WERI-Rb-1 (cell line): Measurements from ENCODE around the gene SMIM26.
"Not testable (repeated sequence)": the region's sequence is repeated elsewhere in the genome, so short reads cannot be mapped to it uniquely, and the experiment has no call there.

Experiments
- DNase-seq: peaks from one replicate; pipeline ENCODE4 v3.0.0-alpha.2; 2020
- H3K27ac ChIP-seq: fragments of 250-450 bp; sonication (Bioruptor Pico); 2 replicates; pipeline ENCODE4 v1.5.1; 2020; ENCODE audit warnings: mild to moderate bottlenecking, moderate library complexity
- H3K27me3 ChIP-seq: fragments of 250-450 bp; sonication (Bioruptor Pico); 2 replicates; pipeline ENCODE4 v1.5.1; 2021; ENCODE audit warnings: mild to moderate bottlenecking, low read depth, moderate library complexity; ENCODE audit not compliant: insufficient read depth, severe bottlenecking
- H3K36me3 ChIP-seq: fragments of 250-450 bp; sonication (Bioruptor Pico); 2 replicates; pipeline ENCODE4 v1.5.1; 2020; ENCODE audit warnings: mild to moderate bottlenecking, moderate library complexity
- H3K4me3 ChIP-seq: 2 replicates; pipeline ENCODE4 v1.5.1; 2011; ENCODE audit warnings: low read depth, mild to moderate bottlenecking, control low read depth, low read length
- H3K9me3 ChIP-seq: fragments of 250-450 bp; sonication (Bioruptor Pico); 2 replicates; pipeline ENCODE4 v1.5.1; 2021; ENCODE audit warnings: mild to moderate bottlenecking, moderate library complexity; ENCODE audit not compliant: severe bottlenecking
- TF ChIP-seq, protein P1 (sequence below): IDR thresholded peaks from 2 replicates; pipeline ENCODE4 v1.5.1; 2011; ENCODE audit warnings: low read depth, mild to moderate bottlenecking, control low read depth, inconsistent platforms, low read length

SMIM26 gene, protein sequence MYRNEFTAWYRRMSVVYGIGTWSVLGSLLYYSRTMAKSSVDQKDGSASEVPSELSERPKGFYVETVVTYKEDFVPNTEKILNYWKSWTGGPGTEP

DNA sequence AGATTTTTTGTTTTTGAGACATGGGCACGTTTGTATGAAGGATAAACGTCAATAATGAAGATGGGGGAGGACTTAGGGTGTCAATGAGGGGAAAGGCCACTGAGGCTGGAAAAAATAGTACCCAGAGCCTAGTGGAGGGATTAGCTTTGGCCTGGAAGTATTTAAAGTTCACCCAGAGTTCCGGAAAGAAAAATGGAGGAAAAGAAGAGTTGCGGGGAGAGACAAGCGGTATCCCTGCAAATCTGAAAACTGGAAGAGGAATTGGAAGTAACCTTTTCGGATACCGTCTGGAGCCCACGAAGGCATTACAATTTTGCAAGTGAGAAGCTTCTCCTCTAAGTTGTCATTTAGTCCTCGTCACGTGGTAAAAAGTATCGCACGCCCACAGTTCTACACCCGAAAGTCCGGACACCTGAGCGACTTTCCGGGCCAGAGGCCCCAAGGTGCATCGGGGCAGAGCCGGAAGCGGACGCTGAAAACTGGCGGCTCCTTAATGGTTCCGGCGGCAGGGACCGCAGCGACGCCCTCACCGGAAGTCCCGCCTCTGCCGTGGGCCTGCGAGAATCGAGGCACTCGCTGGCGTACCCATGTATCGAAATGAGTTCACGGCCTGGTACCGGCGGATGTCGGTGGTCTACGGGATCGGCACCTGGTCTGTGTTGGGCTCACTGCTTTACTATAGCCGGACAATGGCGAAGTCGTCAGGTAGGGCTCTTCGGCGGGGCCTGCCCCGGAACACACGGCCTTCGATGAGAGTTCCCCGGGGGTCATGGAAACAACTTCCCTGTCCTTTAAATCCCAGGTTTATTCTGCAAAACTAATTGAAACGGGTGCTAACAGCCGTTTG lies at the start of gene SMIM26:
Gene SMIM26 (plus strand): TSS at position 541 of the 847 bp plus-strand sequence. CDS start 47 bp downstream, at position 588.
- peak within 1 kb of the TSS; percentile 68 for H3K27ac ChIP-seq
- no peaks in the 10 kb centered on the region for H3K27me3 ChIP-seq
- DNase-seq: peak; percentile 93

GRCh38 chr20:18522066-18522465 lies 45.2 kb upstream of the SMIM26 start:
- DNase-seq, H3K27me3 ChIP-seq, H3K27ac ChIP-seq, H3K9me3 ChIP-seq, H3K4me3 ChIP-seq: not testable (repeated sequence)
- peaks cover 32% of the 10 kb centered on the region for H3K36me3 ChIP-seq

More for the DNA sequence above, at the start of gene SMIM26:
- Histone ChIP-seq H3K4me3 (peak within 1 kb of the TSS; percentile 62), H3K36me3 (peaks cover 13% of the 10 kb centered on the region), H3K9me3 (no peaks in the 10 kb centered on the region)
- TF ChIP-seq, protein P1, sequence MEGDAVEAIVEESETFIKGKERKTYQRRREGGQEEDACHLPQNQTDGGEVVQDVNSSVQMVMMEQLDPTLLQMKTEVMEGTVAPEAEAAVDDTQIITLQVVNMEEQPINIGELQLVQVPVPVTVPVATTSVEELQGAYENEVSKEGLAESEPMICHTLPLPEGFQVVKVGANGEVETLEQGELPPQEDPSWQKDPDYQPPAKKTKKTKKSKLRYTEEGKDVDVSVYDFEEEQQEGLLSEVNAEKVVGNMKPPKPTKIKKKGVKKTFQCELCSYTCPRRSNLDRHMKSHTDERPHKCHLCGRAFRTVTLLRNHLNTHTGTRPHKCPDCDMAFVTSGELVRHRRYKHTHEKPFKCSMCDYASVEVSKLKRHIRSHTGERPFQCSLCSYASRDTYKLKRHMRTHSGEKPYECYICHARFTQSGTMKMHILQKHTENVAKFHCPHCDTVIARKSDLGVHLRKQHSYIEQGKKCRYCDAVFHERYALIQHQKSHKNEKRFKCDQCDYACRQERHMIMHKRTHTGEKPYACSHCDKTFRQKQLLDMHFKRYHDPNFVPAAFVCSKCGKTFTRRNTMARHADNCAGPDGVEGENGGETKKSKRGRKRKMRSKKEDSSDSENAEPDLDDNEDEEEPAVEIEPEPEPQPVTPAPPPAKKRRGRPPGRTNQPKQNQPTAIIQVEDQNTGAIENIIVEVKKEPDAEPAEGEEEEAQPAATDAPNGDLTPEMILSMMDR: no peak

DNA sequence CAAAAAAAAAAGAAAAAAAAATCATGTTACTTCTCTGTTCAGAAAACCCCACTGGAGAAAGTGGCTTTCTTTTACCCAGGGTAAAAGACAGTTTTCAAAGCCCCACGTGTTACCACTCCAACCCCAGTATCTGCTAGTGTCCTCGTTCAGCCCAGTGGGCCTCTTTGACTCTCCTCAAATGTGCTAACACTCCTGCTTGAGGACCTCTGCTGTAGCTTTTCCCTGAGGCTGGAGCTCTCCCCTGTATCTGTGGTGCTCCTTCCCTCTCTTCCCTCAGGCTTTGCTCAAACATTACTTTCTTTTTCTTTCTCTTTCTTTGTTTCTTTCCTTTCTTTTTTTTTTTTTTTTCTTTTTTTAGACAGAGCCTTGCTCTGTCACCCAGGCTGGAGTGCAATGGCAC lies 44.2 kb upstream of the SMIM26 start:
- Histone ChIP-seq H3K36me3 (peaks cover 42% of the 10 kb centered on the region), H3K4me3 (no peak overlapping the region), H3K27ac (no peak overlapping the region), H3K9me3 (no peaks in the 10 kb centered on the region), H3K27me3 (no peaks in the 10 kb centered on the region)
- DNase-seq: no peak
- TF ChIP-seq, protein P1: no peak

GRCh38 chr20:18524646-18525045 lies 42.6 kb upstream of the SMIM26 start:
- Histone ChIP-seq H3K27ac (no peak overlapping the region), H3K27me3 (no peaks in the 10 kb centered on the region), H3K36me3 (peaks cover 58% of the 10 kb centered on the region), H3K4me3 (no peak overlapping the region), H3K9me3 (no peaks in the 10 kb centered on the region)
- TF ChIP-seq, protein P1: no peak
- DNase-seq: no peak

DNA sequence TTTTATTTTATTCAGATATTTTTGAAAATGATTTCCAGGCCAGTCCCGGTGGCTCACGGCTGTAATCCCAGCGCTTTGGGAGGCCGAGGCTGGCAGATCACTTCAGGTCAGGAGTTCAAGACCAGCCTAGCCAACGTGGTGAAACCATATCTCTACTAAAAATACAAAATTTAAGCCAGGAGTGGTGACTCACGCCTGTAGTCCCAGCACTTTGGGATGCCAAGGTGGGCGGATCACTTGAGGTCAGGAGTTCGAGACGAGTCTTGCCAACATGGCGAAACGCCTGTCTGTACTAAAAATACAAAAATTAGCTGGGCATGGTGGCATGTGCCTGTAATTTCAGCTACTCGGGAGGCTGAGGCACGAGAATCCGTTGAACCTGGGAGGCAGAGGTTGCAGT lies 40.5 kb upstream of the SMIM26 start:
- H3K36me3 ChIP-seq: peaks cover 70% of the 10 kb centered on the region
- not testable (repeated sequence) for H3K27me3 ChIP-seq, H3K9me3 ChIP-seq, H3K4me3 ChIP-seq, DNase-seq, H3K27ac ChIP-seq

DNA sequence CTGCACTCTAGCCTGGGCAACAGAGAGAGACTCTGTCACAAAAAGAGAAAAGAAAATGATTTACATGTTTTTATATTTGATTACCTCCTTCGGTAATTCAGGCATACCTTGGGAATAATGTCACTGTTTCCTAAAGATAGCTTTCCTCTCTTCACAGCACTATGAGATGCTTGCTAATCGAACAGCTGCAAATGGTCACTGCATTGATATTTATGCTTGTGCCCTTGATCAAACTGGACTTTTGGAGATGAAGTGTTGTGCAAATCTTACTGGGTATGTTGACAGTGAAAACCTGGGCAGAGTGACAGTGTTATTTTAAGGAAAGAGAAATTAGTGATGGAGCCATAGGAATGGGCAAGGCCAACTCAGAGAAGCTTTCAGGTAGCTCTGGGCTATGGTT lies 39.9 kb upstream of the SMIM26 start:
- Histone ChIP-seq H3K36me3 (peaks cover 76% of the 10 kb centered on the region), H3K9me3 (no peaks in the 10 kb centered on the region), H3K27me3 (no peaks in the 10 kb centered on the region), H3K27ac (no peak overlapping the region), H3K4me3 (no peak overlapping the region)
- TF ChIP-seq, protein P1: no peak
- no peak for DNase-seq
